Common myeloid progenitor, CD34-positive (primary cell): ENCODE measurements around the gene BCR.

Source experiments
- CTCF ChIA-PET: fragments of 350-600 bp; sonication (Branson Sonifier 250); formaldehyde crosslinking; loops from one replicate; lab custom pipeline; 2021; ENCODE audit warnings: antibody characterized with exemption; lab: Charles Lee
- POLR2A ChIA-PET: fragments of 350-600 bp; sonication (Branson Sonifier 250); formaldehyde crosslinking; loops from one replicate; lab custom pipeline; 2021; ENCODE audit warnings: antibody characterized with exemption; lab: Charles Lee
- DNase-seq, 3 donors: peaks; one replicate each; pipeline versions ENCODE4 v3.0.0 to v3.0.0-alpha.2; 2013
- H3K27ac ChIP-seq, 2 experiments: 1 replicate in 1 of 2; 2 replicates in 1 of 2; pipeline ENCODE4 v1.7.0; 2013; ENCODE audit warnings: inconsistent platforms in 2 of 2, low read length in 2 of 2, mild to moderate bottlenecking in 2 of 2, low read depth in 1 of 2, moderate library complexity in 1 of 2; ENCODE audit not compliant: severe bottlenecking in 2 of 2, insufficient read depth in 1 of 2, poor library complexity in 1 of 2
- H3K27me3 ChIP-seq, 5 experiments: replicated peaks in 2 of 5; 1 replicate in 3 of 5; 2 replicates in 2 of 5; pipeline versions ENCODE4 v1.6.1 to v1.7.0; 2013; ENCODE audit warnings: low read length in 4 of 5, mild to moderate bottlenecking in 2 of 5, moderate library complexity in 2 of 5, inconsistent platforms in 1 of 5; ENCODE audit not compliant: insufficient read depth in 5 of 5, control insufficient read depth in 4 of 5
- H3K36me3 ChIP-seq, 4 experiments: 1 replicate in 2 of 4; 2 replicates in 2 of 4; pipeline versions ENCODE4 v1.6.1 to v1.7.0; 2013; ENCODE audit warnings: low read length in 3 of 4, control low read depth in 1 of 4, mild to moderate bottlenecking in 1 of 4; ENCODE audit not compliant: control insufficient read depth in 4 of 4, insufficient read depth in 4 of 4
- H3K4me1 ChIP-seq, 4 experiments: 1 replicate in 3 of 4; 2 replicates in 1 of 4; pipeline versions ENCODE4 v1.6.1 to v1.7.1; 2013; ENCODE audit warnings: low read length in 3 of 4, mild to moderate bottlenecking in 3 of 4, control low read depth in 1 of 4, inconsistent platforms in 1 of 4, moderate library complexity in 1 of 4; ENCODE audit not compliant: control insufficient read depth in 4 of 4, insufficient read depth in 4 of 4; ENCODE audit errors: control extremely low read depth in 1 of 4
- H3K4me3 ChIP-seq, 7 experiments: 1 replicate in 4 of 7; 2 replicates in 3 of 7; pipeline versions ENCODE4 v1.5.1 to v1.7.0; 2013; ENCODE audit warnings: mild to moderate bottlenecking in 7 of 7, low read length in 6 of 7, moderate library complexity in 6 of 7, inconsistent platforms in 2 of 7, low read depth in 2 of 7, control low read depth in 1 of 7; ENCODE audit not compliant: insufficient read depth in 4 of 7, control insufficient read depth in 1 of 7; ENCODE audit errors: extremely low read depth in 1 of 7
- H3K9me3 ChIP-seq, 5 experiments: 1 replicate in 4 of 5; 2 replicates in 1 of 5; pipeline versions ENCODE4 v1.6.1 to v1.7.1; 2013; ENCODE audit warnings: low read length in 4 of 5, mild to moderate bottlenecking in 2 of 5, inconsistent platforms in 1 of 5, low read depth in 1 of 5, moderate library complexity in 1 of 5; ENCODE audit not compliant: control insufficient read depth in 4 of 5, insufficient read depth in 2 of 5; ENCODE audit errors: control extremely low read depth in 1 of 5
- WGBS: methylation state at CpG from one replicate; pipeline ENCODE4 v1.1.5; 2013; ENCODE audit not compliant: insufficient coverage; 5-methylcytosine and 5-hydroxymethylcytosine counted together

BCR gene

DNA sequence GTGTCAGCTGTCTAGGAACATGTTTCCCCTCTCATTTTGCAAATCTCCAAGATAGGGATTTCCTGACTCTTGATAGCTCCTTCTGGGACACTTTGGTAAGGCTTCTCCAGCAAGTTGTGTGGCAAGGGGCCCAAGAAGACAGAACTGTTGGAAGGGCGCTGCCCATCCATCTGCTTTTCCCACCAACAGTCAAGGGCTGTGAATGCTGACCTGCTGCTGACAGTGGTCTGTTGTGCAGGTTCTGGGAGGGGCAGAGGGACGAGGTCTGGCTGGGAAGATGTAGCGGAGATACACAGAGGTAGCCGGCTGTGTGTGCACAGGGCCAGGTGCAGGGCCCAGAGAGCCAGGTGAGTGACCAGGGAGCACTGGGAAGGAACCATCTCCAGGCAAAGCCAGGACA lies 12.2 kb downstream of the BCR start:
- Histone ChIP-seq H3K27ac (peak overlapping the region; percentile 8 to 75), H3K4me3 (no peak overlapping the region), H3K4me1 (peaks cover 0 to 69% (median 40%) of the 10 kb centered on the region in 4 experiments), H3K36me3 (peaks cover 0 to 69% (median 37%) of the 10 kb centered on the region in 4 experiments), H3K27me3 (no peaks in the 10 kb centered on the region), H3K9me3 (no peaks in the 10 kb centered on the region)
- WGBS: 85% methylated on average over 3 of the region's 4 CpGs
- ChIA-PET POLR2A (no interaction called here), CTCF (interaction anchor here (0.9 kb wide), 1 partner anchor 22 kb away, joined by 3 read pairs; no protein-coding TSS in a partner anchor)
- no peak for DNase-seq

DNA sequence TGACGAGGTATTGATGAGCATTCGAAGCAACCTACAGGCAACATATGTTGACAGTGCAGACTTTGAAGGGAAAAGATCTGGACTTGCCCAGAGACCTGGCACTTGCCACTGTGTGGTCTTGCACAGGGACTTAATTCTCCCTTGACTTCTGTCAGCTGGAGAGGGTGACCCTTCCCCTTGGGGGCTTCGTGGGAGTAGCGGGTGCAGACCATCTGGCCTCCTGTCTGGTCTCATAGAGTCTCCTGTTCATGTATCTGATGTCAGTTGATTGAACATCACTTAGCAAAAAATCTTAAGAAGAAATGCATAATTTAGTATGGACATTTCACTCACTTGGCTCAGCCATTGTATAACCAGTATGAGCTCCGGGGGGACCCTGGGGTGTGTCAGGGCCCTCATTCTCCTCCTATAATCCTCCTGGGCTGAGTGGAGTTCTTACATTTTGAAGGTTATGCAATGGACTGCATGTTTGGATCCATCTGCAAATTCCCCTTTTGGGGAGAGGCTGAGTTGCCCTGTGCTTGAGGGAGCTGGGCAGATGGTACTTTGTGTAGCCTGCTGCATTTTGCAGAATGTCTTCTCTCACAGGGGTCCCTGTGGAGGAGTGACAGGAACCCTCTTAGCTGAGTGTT lies 13.0 kb downstream of the BCR start:
- Histone ChIP-seq H3K4me1 (peaks cover 0 to 69% (median 36%) of the 10 kb centered on the region in 4 experiments), H3K9me3 (no peaks in the 10 kb centered on the region), H3K36me3 (peaks cover 4 to 65% (median 35%) of the 10 kb centered on the region in 4 experiments), H3K27me3 (no peaks in the 10 kb centered on the region), H3K27ac (peak overlapping the region in 1 of 2 experiments; percentile 43), H3K4me3 (no peak overlapping the region)
- 93% methylated on average over 4 of the region's 5 CpGs for WGBS
- ChIA-PET CTCF (interaction anchor here (0.9 to 1.3 kb wide), 3 partner anchors 16 to 21 kb away, joined by 3 to 4 read pairs (median 3); no protein-coding TSS in a partner anchor), POLR2A (no interaction called here)
- no peak for DNase-seq

DNA sequence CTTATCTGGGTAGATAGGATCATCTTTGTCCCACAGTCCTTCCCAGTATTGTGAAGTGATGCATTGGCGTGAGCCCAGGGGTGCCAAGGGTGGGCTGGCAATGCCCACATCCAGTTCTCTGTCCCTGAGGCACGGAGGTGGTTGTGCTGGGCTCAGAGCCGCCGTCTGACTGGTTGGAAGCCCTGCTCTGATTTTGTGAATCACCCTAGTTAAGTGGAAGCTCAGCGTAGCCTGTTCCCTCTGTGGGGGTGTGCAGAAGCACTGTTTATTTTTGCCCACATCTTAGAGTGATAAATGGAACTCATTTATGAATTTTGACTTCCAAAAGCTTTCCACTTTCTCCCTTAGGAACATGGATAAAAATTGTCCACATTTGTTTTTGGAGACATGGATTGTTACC lies 13.6 kb downstream of the BCR start:
- POLR2A ChIA-PET: no interaction called here
- WGBS: 88% methylated on average over 5 of the region's 5 CpGs

GRCh38 chr22:23196165-23196564 lies 15.9 kb downstream of the BCR start:
- peaks cover 0 to 75% (median 42%) of the 10 kb centered on the region in 4 experiments for H3K4me1 ChIP-seq
- H3K4me3 ChIP-seq: no peak overlapping the region
- POLR2A ChIA-PET: no interaction called here
- DNase-seq: no peak
- peaks cover 8 to 60% (median 36%) of the 10 kb centered on the region in 4 experiments for H3K36me3 ChIP-seq
- H3K9me3 ChIP-seq: no peaks in the 10 kb centered on the region
- H3K27ac ChIP-seq: peak overlapping the region in 1 of 2 experiments; percentile 78
- WGBS: 80% methylated on average over 11 of the region's 11 CpGs
- H3K27me3 ChIP-seq: no peaks in the 10 kb centered on the region
- CTCF ChIA-PET: interaction anchor here (0.9 to 1.7 kb wide), 3 partner anchors 10 to 16 kb away, joined by 3 to 4 read pairs (median 4); no protein-coding TSS in a partner anchor

More for the DNA sequence above, 13.6 kb downstream of the BCR start:
- H3K4me1 ChIP-seq: peaks cover 0 to 72% (median 37%) of the 10 kb centered on the region in 4 experiments
- H3K9me3 ChIP-seq: no peaks in the 10 kb centered on the region
- H3K36me3 ChIP-seq: peaks cover 5 to 67% (median 37%) of the 10 kb centered on the region in 4 experiments
- no peak overlapping the region for H3K4me3 ChIP-seq
- H3K27me3 ChIP-seq: no peaks in the 10 kb centered on the region
- DNase-seq: no peak
- H3K27ac ChIP-seq: peak overlapping the region in 1 of 2 experiments; percentile 43
- CTCF ChIA-PET: interaction anchor here (1.3 to 1.9 kb wide), 3 partner anchors 14 to 17 kb away, joined by 3 to 6 read pairs (median 4); no protein-coding TSS in a partner anchor

DNA sequence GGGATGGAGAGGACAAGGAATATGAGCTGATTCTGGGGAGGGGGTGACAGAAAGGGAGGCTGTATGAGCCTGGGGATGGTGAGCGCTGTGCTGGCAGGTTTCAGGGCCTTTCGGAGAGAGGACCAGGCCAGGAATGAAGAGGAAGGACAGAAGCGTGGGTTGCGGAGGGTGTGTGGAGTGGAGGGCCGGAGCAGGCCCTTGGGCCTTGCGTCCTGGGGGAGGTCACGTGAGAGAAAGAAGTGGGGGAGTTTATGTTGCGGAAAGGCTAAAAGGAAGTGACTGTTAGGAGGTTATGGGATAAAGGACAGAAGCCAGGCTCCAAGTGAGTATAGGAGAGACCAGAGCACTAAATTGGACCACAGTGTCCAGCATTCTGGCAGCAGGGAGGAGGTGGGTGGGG lies 17.5 kb downstream of the BCR start:
- 93% methylated on average over 7 of the region's 8 CpGs for WGBS
- Histone ChIP-seq H3K9me3 (no peaks in the 10 kb centered on the region), H3K4me3 (no peak overlapping the region), H3K36me3 (peaks cover 4 to 47% (median 28%) of the 10 kb centered on the region in 4 experiments), H3K27me3 (no peaks in the 10 kb centered on the region), H3K27ac (peak overlapping the region; percentile 40 to 78), H3K4me1 (peaks cover 0 to 66% (median 28%) of the 10 kb centered on the region in 4 experiments)
- ChIA-PET POLR2A (no interaction called here), CTCF (no interaction called here)
- DNase-seq: no peak

DNA sequence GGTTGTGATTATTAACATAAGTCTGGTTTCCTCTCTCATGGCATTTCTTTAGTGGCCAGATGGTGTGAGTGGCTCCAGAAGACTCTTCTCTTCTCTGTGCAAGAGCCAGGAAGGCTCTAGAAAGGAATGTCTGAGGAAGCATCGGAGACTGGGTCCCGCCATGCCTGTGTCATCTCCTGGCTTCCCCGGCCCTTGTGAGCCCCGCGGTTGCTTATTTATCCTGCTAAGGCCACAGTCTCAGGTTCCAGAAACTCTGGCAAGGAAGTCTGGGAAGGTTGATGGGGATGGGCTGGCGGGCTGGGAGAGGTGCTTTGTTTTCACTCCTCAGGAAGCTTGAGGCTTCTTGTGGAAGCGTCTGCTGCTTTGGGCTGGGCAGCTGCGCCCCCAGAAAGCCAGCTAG lies 18.9 kb downstream of the BCR start:
- Histone ChIP-seq H3K4me3 (no peak overlapping the region), H3K36me3 (peaks cover 6 to 49% (median 30%) of the 10 kb centered on the region in 4 experiments), H3K27me3 (no peaks in the 10 kb centered on the region), H3K27ac (peak overlapping the region in 1 of 2 experiments; percentile 64), H3K4me1 (peaks cover 0 to 66% (median 28%) of the 10 kb centered on the region in 4 experiments), H3K9me3 (no peaks in the 10 kb centered on the region)
- no peak for DNase-seq
- ChIA-PET CTCF (interaction anchor here (0.9 to 1.2 kb wide), 3 partner anchors 8 to 22 kb away, joined by 4 to 7 read pairs (median 6); no protein-coding TSS in a partner anchor), POLR2A (interaction anchor here (0.7 to 1.2 kb wide), 2 partner anchors 8 to 16 kb away, joined by 4 read pairs; no protein-coding TSS in a partner anchor)
- 28% methylated on average over 2 of the region's 8 CpGs for WGBS

- Histone ChIP-seq H3K27me3 (no peaks in the 10 kb centered on the region), H3K4me1 (peaks cover 0 to 75% (median 32%) of the 10 kb centered on the region in 4 experiments), H3K4me3 (no peak overlapping the region), H3K27ac (peak overlapping the region; percentile 46 to 53), H3K9me3 (no peaks in the 10 kb centered on the region), H3K36me3 (peaks cover 6 to 62% (median 42%) of the 10 kb centered on the region in 4 experiments)
- ChIA-PET POLR2A (interaction anchor here (1.1 to 1.5 kb wide), 2 partner anchors 9 to 17 kb away, joined by 3 to 4 read pairs; no protein-coding TSS in a partner anchor), CTCF (interaction anchor here (1.1 to 1.6 kb wide), 4 partner anchors 12 to 89 kb away, joined by 4 to 6 read pairs (median 5); no protein-coding TSS in a partner anchor)
- DNase-seq: no peak
- WGBS: 68% methylated on average over 5 of the region's 5 CpGs
Measured at GRCh38 chr22:23200898-23201297, 20.6 kb downstream of the BCR start.
